GM19467 (cell line): Measurements from ENCODE around the gene LRRFIP1.
"Not testable (repeated sequence)": the region's sequence is repeated elsewhere in the genome, so short reads cannot be mapped to it uniquely, and the experiment has no call there.

Experiments
- ATAC-seq: cut with Tn5 transposase; IDR thresholded peaks from one replicate; pipeline ENCODE4 v1.9.1; 2021; ENCODE audit warnings: mild to moderate bottlenecking, moderate library complexity; ENCODE audit not compliant: unreplicated experiment

Gene LRRFIP1

GRCh38 chr2:237682856-237683670 is 55.7 kb downstream of the LRRFIP1 start:
- ATAC-seq: no peak

GRCh38 chr2:237685408-237685807 is 58.0 kb downstream of the LRRFIP1 start:
- no peak for ATAC-seq

GRCh38 chr2:237686659-237687136 is 59.3 kb downstream of the LRRFIP1 start:
- no peak for ATAC-seq

- no peak for ATAC-seq
Observed at GRCh38 chr2:237688081-237688480, 60.7 kb downstream of the LRRFIP1 start.

- not testable (repeated sequence) for ATAC-seq
Observed at GRCh38 chr2:237688541-237688940, 61.2 kb downstream of the LRRFIP1 start.

- no peak for ATAC-seq
Observed at GRCh38 chr2:237689336-237690131, 62.1 kb downstream of the LRRFIP1 start.

GRCh38 chr2:237691029-237691907 is 63.9 kb downstream of the LRRFIP1 start:
- peak; percentile 33 for ATAC-seq

GRCh38 chr2:237691908-237692600 is 64.7 kb downstream of the LRRFIP1 start:
- peak; percentile 49 for ATAC-seq

- ATAC-seq: peak; percentile 1
Observed at GRCh38 chr2:237692601-237693290, 65.4 kb downstream of the LRRFIP1 start.

GRCh38 chr2:237693291-237693994 is 66.1 kb downstream of the LRRFIP1 start:
- ATAC-seq: no peak

- ATAC-seq: no peak
Observed at GRCh38 chr2:237694415-237695194, 67.2 kb downstream of the LRRFIP1 start.

- ATAC-seq: no peak
Observed at GRCh38 chr2:237695201-237695780, 67.9 kb downstream of the LRRFIP1 start.

- peak; percentile 28 for ATAC-seq
Observed at GRCh38 chr2:237696461-237696860, 69.1 kb downstream of the LRRFIP1 start.

GRCh38 chr2:237697586-237698357 is 70.4 kb downstream of the LRRFIP1 start:
- no peak for ATAC-seq

- ATAC-seq: no peak
Observed at GRCh38 chr2:237698358-237698694, 70.9 kb downstream of the LRRFIP1 start.

GRCh38 chr2:237699870-237700511 is 72.6 kb downstream of the LRRFIP1 start:
- ATAC-seq: no peak

GRCh38 chr2:237700512-237701032 is 73.2 kb downstream of the LRRFIP1 start:
- no peak for ATAC-seq
